ENCODE measurements around the gene NRG3.

- no peak for TF ChIP-seq CTCF (conservative IDR thresholded peaks at IDR 0.05 in 1 of 2, IDR thresholded peaks at IDR 0.05 in 1 of 2; ENCODE audit: low read depth in 1 of 2, low read length in 2 of 2)
- TF ChIP-seq EZH2 (IDR thresholded peaks at IDR 0.05; ENCODE audit: low read length, missing control alignments) = no peak
Observed at GRCh38 chr10:82908096-82908495, 1033.1 kb downstream of the NRG3 start.

All from fibroblast of lung (primary cell).